Measurements from ENCODE around the gene CHI3L2. TPM values are rescaled to one million over a fixed set of nuclear protein-coding genes. Genes with fewer than 3 reads are reported as not detected.

Gene CHI3L2
- total and polyA plus RNA-seq, 8 donors: 1.4 to 28.1 (median 2.8) TPM; not detected in 3

GRCh38 chr1:111280267-111280666 lies 52.8 kb downstream of the CHI3L2 start:
- Histone ChIP-seq H3K27ac (no peak overlapping the region), H3K27me3 (no peaks in the 10 kb centered on the region), H3K4me1 (no peaks in the 10 kb centered on the region), H3K36me3 (no peaks in the 10 kb centered on the region), H3K9me3 (no peaks in the 10 kb centered on the region), H3K4me3 (no peak overlapping the region)
- DNase-seq: no peak
- intact Hi-C loops (cut with DNase I; ENCODE audit: low total_unique reads): no loop called here
- no peak for TF ChIP-seq POLR2A (IDR thresholded peaks at IDR 0.05)
- no peak for TF ChIP-seq CTCF (IDR thresholded peaks at IDR 0.05)
- no peak for TF ChIP-seq POLR2AphosphoS5 (IDR thresholded peaks at IDR 0.05)
- no peak for TF ChIP-seq EP300 (IDR thresholded peaks at IDR 0.05)

DNA sequence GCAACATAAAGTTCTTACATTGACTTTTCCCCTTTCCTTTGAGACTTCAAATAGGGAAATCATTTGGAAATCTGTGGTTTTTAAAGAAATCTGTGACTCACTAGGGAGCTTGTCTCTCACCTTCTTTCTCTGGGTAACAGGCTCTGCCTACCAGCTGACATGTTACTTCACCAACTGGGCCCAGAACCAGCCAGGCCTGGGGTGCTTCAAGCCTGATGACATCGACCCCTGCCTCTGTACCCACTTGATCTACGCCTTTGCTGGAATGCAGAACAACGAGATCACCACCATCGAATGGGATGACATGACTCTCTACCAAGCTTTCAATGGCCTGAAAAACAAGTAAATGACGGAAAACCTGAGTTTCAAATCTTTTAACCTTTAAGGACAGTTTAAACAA lies 53.9 kb downstream of the CHI3L2 start:
- Histone ChIP-seq H3K4me3 (no peak overlapping the region), H3K36me3 (no peaks in the 10 kb centered on the region), H3K4me1 (peaks cover 0 to 8% (median 0%) of the 10 kb centered on the region in 4 donors), H3K27ac (no peak overlapping the region), H3K9me3 (no peaks in the 10 kb centered on the region), H3K27me3 (no peaks in the 10 kb centered on the region)
- TF ChIP-seq EP300 (IDR thresholded peaks at IDR 0.05) (no peak), POLR2AphosphoS5 (IDR thresholded peaks at IDR 0.05) (no peak), POLR2A (IDR thresholded peaks at IDR 0.05) (no peak), CTCF (IDR thresholded peaks at IDR 0.05) (no peak)
- DNase-seq: no peak
- intact Hi-C loops (cut with DNase I; ENCODE audit: low total_unique reads): no loop called here
- WGBS, 5 donors: 87 to 94% (median 89%) methylated on average over 5 of the region's 5 CpGs

DNA sequence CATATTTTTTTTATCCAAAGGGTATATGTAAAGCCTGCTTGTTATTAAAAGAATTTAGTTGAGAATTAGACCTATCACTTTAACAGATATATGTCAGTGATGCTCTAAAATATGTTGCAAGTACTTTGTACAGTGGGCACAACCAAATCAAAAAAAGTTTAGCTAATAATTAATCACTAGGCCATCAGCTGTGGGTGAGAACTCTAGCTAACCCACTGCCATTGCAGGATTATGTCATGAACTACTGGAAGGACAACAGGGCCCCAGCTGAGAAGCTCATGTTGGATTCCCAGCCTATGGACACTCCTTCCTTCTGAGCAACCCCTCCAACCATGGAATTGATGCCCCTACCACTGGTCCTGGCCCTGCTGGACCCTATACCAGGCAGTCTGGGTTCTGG lies 56.3 kb downstream of the CHI3L2 start:
- no peak for DNase-seq
- Histone ChIP-seq H3K27me3 (no peaks in the 10 kb centered on the region), H3K27ac (no peak overlapping the region), H3K4me3 (no peak overlapping the region), H3K9me3 (no peaks in the 10 kb centered on the region), H3K4me1 (peaks cover 0 to 8% (median 0%) of the 10 kb centered on the region in 4 donors), H3K36me3 (no peaks in the 10 kb centered on the region)
- TF ChIP-seq EP300 (IDR thresholded peaks at IDR 0.05): no peak
- no peak for TF ChIP-seq POLR2AphosphoS5 (IDR thresholded peaks at IDR 0.05)
- TF ChIP-seq POLR2A (IDR thresholded peaks at IDR 0.05): no peak
- TF ChIP-seq CTCF (IDR thresholded peaks at IDR 0.05): no peak
- intact Hi-C loops (cut with DNase I; ENCODE audit: low total_unique reads): no loop called here

DNA sequence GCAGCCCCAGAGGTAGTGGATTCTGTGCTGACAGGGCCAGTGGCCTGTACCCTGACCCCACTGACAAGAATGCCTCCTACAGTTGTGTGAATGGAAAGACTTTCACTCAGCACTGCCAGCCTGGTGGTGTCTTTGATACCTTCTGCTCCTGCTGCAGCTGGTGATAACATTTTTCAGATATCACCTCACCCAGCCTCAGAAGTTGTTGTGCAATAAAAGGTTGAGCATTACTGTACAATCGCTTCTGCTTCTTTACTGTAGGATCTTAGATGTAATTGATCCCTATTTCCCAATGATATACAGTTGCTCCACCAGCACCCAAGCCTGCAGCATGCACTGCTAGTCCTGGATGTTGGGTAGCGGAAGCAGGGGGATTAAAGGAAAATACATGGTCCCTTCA lies 58.4 kb downstream of the CHI3L2 start:
- Histone ChIP-seq H3K27ac (no peak overlapping the region), H3K9me3 (no peaks in the 10 kb centered on the region), H3K4me1 (peaks cover 0 to 8% (median 0%) of the 10 kb centered on the region in 4 donors), H3K27me3 (no peaks in the 10 kb centered on the region), H3K36me3 (no peaks in the 10 kb centered on the region), H3K4me3 (no peak overlapping the region)
- intact Hi-C loops (cut with DNase I; ENCODE audit: low total_unique reads): no loop called here
- DNase-seq: no peak
- TF ChIP-seq POLR2AphosphoS5 (IDR thresholded peaks at IDR 0.05) (no peak), POLR2A (IDR thresholded peaks at IDR 0.05) (no peak), EP300 (IDR thresholded peaks at IDR 0.05) (no peak), CTCF (IDR thresholded peaks at IDR 0.05) (no peak)
- 60 to 66% (median 61%) methylated on average over 2 of the region's 2 CpGs for WGBS, 5 donors

All from stomach (tissue), 9 donors.